ENCODE measurements around the gene CTIF.

CTIF gene

DNA sequence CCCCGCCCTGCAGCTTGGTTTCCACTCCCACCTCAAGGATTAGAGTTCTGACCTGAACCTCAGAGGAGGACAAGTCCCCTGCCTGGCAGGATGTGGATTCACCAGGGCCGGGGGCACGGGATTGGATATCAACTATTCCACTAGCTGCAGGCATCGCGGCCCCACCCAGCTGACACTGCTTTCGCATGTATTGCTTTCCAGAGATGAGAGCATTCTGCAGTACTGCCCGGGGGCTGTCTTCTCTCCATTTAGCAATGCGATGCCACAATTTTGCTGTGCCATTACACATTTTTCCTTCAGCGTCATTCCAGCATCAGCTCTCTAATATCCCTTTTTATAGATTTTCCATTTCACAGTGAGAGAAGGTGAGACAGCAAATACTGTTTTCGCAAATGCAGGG lies 42.0 kb downstream of the CTIF start:
- Histone ChIP-seq H3K36me3 (ENCODE audit: control insufficient read depth, insufficient read depth, low read length) (no peaks in the 10 kb centered on the region), H3K27me3 (replicated peaks; ENCODE audit: control insufficient read depth, insufficient read depth, low read length, poor library complexity, severe bottlenecking) (no peaks in the 10 kb centered on the region), H3K9me3 (ENCODE audit: control insufficient read depth, low read length) (no peaks in the 10 kb centered on the region), H3K4me1 (ENCODE audit: control insufficient read depth, insufficient read depth, low read length, poor library complexity, severe bottlenecking) (no peaks in the 10 kb centered on the region), H3K27ac (ENCODE audit: insufficient read depth, low read length, poor library complexity, severe bottlenecking) (no peak overlapping the region), H3K4me3 (ENCODE audit: insufficient read depth, low read depth, low read length, poor library complexity, severe bottlenecking) (no peak overlapping the region)
- DNase-seq = no peak

DNA sequence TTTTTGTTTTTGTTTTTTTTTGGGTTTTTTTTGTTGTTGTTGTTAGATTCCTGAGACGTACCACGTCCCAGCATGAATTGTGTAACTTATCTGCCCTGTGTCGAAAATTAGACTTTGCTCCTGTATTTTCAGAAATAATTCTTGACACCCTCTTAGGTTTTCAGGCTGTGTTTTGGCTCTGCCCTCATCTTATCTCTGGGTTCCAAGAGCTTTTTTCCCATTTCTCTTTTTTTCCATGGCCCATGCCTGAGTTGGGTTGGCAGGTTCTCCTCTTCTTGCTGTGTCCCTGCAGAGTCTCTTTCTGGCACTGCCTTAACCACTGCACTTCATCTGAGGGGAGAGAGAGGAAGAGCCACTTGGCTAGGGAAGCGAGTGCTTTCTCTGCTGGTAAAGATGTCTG lies 42.4 kb downstream of the CTIF start:
- Histone ChIP-seq H3K27me3 (replicated peaks; ENCODE audit: control insufficient read depth, insufficient read depth, low read length, poor library complexity, severe bottlenecking) (no peaks in the 10 kb centered on the region), H3K4me3 (ENCODE audit: insufficient read depth, low read depth, low read length, poor library complexity, severe bottlenecking) (no peak overlapping the region), H3K27ac (ENCODE audit: insufficient read depth, low read length, poor library complexity, severe bottlenecking) (no peak overlapping the region), H3K4me1 (ENCODE audit: control insufficient read depth, insufficient read depth, low read length, poor library complexity, severe bottlenecking) (no peaks in the 10 kb centered on the region), H3K36me3 (ENCODE audit: control insufficient read depth, insufficient read depth, low read length) (no peaks in the 10 kb centered on the region), H3K9me3 (ENCODE audit: control insufficient read depth, low read length) (no peaks in the 10 kb centered on the region)
- DNase-seq = no peak

GRCh38 chr18:48581941-48582340 lies 43.1 kb downstream of the CTIF start:
- DNase-seq = no peak
- H3K4me1 ChIP-seq (ENCODE audit: control insufficient read depth, insufficient read depth, low read length, poor library complexity, severe bottlenecking) = no peaks in the 10 kb centered on the region
- H3K27me3 ChIP-seq (replicated peaks; ENCODE audit: control insufficient read depth, insufficient read depth, low read length, poor library complexity, severe bottlenecking) = no peaks in the 10 kb centered on the region
- no peaks in the 10 kb centered on the region for H3K9me3 ChIP-seq (ENCODE audit: control insufficient read depth, low read length)
- no peak overlapping the region for H3K27ac ChIP-seq (ENCODE audit: insufficient read depth, low read length, poor library complexity, severe bottlenecking)
- no peaks in the 10 kb centered on the region for H3K36me3 ChIP-seq (ENCODE audit: control insufficient read depth, insufficient read depth, low read length)
- no peak overlapping the region for H3K4me3 ChIP-seq (ENCODE audit: insufficient read depth, low read depth, low read length, poor library complexity, severe bottlenecking)

- Histone ChIP-seq H3K4me3 (ENCODE audit: insufficient read depth, low read depth, low read length, poor library complexity, severe bottlenecking) (no peak overlapping the region), H3K36me3 (ENCODE audit: control insufficient read depth, insufficient read depth, low read length) (no peaks in the 10 kb centered on the region), H3K27me3 (replicated peaks; ENCODE audit: control insufficient read depth, insufficient read depth, low read length, poor library complexity, severe bottlenecking) (no peaks in the 10 kb centered on the region), H3K27ac (ENCODE audit: insufficient read depth, low read length, poor library complexity, severe bottlenecking) (no peak overlapping the region), H3K9me3 (ENCODE audit: control insufficient read depth, low read length) (no peaks in the 10 kb centered on the region), H3K4me1 (ENCODE audit: control insufficient read depth, insufficient read depth, low read length, poor library complexity, severe bottlenecking) (no peaks in the 10 kb centered on the region)
- no peak for DNase-seq
Measured at GRCh38 chr18:48582946-48583345, 44.1 kb downstream of the CTIF start.

DNA sequence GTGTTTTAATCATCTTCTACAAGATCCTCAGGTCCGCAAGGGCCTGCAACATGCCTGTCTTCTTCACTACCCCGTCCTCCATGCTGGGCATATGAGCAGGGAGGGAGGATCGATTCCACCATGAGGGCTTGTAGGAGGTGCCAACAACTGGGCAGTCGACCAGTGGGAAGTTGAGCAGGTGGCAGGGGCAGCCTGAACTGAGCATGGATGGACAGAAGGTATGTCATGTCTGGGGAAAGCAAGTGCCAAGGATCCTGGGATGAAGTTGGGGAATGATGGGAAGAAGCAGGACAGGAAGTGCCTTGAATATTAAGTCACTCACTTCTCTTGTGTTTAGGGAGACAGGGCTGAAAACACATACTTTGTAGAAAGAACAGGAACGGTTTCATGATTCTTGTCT lies 44.7 kb downstream of the CTIF start:
- H3K36me3 ChIP-seq (ENCODE audit: control insufficient read depth, insufficient read depth, low read length) = no peaks in the 10 kb centered on the region
- no peak for DNase-seq

GRCh38 chr18:48589797-48590519 lies 51.1 kb downstream of the CTIF start:
- H3K4me1 ChIP-seq (ENCODE audit: control insufficient read depth, insufficient read depth, low read length, poor library complexity, severe bottlenecking) = no peaks in the 10 kb centered on the region
- H3K9me3 ChIP-seq (ENCODE audit: control insufficient read depth, low read length) = no peaks in the 10 kb centered on the region
- DNase-seq = no peak
- no peaks in the 10 kb centered on the region for H3K36me3 ChIP-seq (ENCODE audit: control insufficient read depth, insufficient read depth, low read length)
- no peak overlapping the region for H3K4me3 ChIP-seq (ENCODE audit: insufficient read depth, low read depth, low read length, poor library complexity, severe bottlenecking)
- no peaks in the 10 kb centered on the region for H3K27me3 ChIP-seq (replicated peaks; ENCODE audit: control insufficient read depth, insufficient read depth, low read length, poor library complexity, severe bottlenecking)
- no peak overlapping the region for H3K27ac ChIP-seq (ENCODE audit: insufficient read depth, low read length, poor library complexity, severe bottlenecking)

More for the DNA sequence above, 44.7 kb downstream of the CTIF start:
- no peaks in the 10 kb centered on the region for H3K27me3 ChIP-seq (replicated peaks; ENCODE audit: control insufficient read depth, insufficient read depth, low read length, poor library complexity, severe bottlenecking)
- no peaks in the 10 kb centered on the region for H3K4me1 ChIP-seq (ENCODE audit: control insufficient read depth, insufficient read depth, low read length, poor library complexity, severe bottlenecking)
- no peak overlapping the region for H3K4me3 ChIP-seq (ENCODE audit: insufficient read depth, low read depth, low read length, poor library complexity, severe bottlenecking)
- H3K27ac ChIP-seq (ENCODE audit: insufficient read depth, low read length, poor library complexity, severe bottlenecking) = no peak overlapping the region
- no peaks in the 10 kb centered on the region for H3K9me3 ChIP-seq (ENCODE audit: control insufficient read depth, low read length)

DNA sequence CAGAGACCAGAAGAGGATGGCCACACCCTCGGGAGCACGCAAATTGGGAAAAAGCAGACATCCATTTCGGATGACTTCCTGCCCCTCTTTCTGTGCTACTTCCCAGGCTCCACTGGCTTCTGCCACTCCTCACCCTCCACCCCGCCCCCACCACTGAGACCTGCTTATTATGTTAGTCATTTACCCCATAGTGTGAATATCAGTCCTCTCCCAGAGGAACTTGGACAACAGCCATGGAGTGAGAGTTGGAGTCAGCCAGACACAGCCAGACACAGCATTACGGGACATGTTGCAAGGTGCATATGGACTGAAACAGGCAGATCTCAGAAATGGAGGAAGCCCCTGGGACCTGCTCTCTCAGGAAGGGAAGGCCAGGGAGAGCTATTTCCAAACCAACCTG lies 51.8 kb downstream of the CTIF start:
- no peaks in the 10 kb centered on the region for H3K4me1 ChIP-seq (ENCODE audit: control insufficient read depth, insufficient read depth, low read length, poor library complexity, severe bottlenecking)
- DNase-seq = no peak
- no peak overlapping the region for H3K27ac ChIP-seq (ENCODE audit: insufficient read depth, low read length, poor library complexity, severe bottlenecking)
- H3K9me3 ChIP-seq (ENCODE audit: control insufficient read depth, low read length) = no peaks in the 10 kb centered on the region
- no peak overlapping the region for H3K4me3 ChIP-seq (ENCODE audit: insufficient read depth, low read depth, low read length, poor library complexity, severe bottlenecking)
- no peaks in the 10 kb centered on the region for H3K36me3 ChIP-seq (ENCODE audit: control insufficient read depth, insufficient read depth, low read length)
- H3K27me3 ChIP-seq (replicated peaks; ENCODE audit: control insufficient read depth, insufficient read depth, low read length, poor library complexity, severe bottlenecking) = no peaks in the 10 kb centered on the region

- H3K4me3 ChIP-seq (ENCODE audit: insufficient read depth, low read depth, low read length, poor library complexity, severe bottlenecking) = no peak overlapping the region
- no peaks in the 10 kb centered on the region for H3K36me3 ChIP-seq (ENCODE audit: control insufficient read depth, insufficient read depth, low read length)
- H3K27ac ChIP-seq (ENCODE audit: insufficient read depth, low read length, poor library complexity, severe bottlenecking) = no peak overlapping the region
- no peaks in the 10 kb centered on the region for H3K9me3 ChIP-seq (ENCODE audit: control insufficient read depth, low read length)
- no peaks in the 10 kb centered on the region for H3K27me3 ChIP-seq (replicated peaks; ENCODE audit: control insufficient read depth, insufficient read depth, low read length, poor library complexity, severe bottlenecking)
- no peak for DNase-seq
- H3K4me1 ChIP-seq (ENCODE audit: control insufficient read depth, insufficient read depth, low read length, poor library complexity, severe bottlenecking) = no peaks in the 10 kb centered on the region
Measured at GRCh38 chr18:48592540-48593171, 53.8 kb downstream of the CTIF start.

GRCh38 chr18:48594471-48595094 lies 55.8 kb downstream of the CTIF start:
- Histone ChIP-seq H3K27me3 (replicated peaks; ENCODE audit: control insufficient read depth, insufficient read depth, low read length, poor library complexity, severe bottlenecking) (no peaks in the 10 kb centered on the region), H3K27ac (ENCODE audit: insufficient read depth, low read length, poor library complexity, severe bottlenecking) (no peak overlapping the region), H3K36me3 (ENCODE audit: control insufficient read depth, insufficient read depth, low read length) (no peaks in the 10 kb centered on the region), H3K4me3 (ENCODE audit: insufficient read depth, low read depth, low read length, poor library complexity, severe bottlenecking) (no peak overlapping the region), H3K9me3 (ENCODE audit: control insufficient read depth, low read length) (no peaks in the 10 kb centered on the region), H3K4me1 (ENCODE audit: control insufficient read depth, insufficient read depth, low read length, poor library complexity, severe bottlenecking) (no peaks in the 10 kb centered on the region)
- DNase-seq = no peak

- Histone ChIP-seq H3K4me3 (ENCODE audit: insufficient read depth, low read depth, low read length, poor library complexity, severe bottlenecking) (no peak overlapping the region), H3K36me3 (ENCODE audit: control insufficient read depth, insufficient read depth, low read length) (no peaks in the 10 kb centered on the region), H3K27ac (ENCODE audit: insufficient read depth, low read length, poor library complexity, severe bottlenecking) (no peak overlapping the region), H3K4me1 (ENCODE audit: control insufficient read depth, insufficient read depth, low read length, poor library complexity, severe bottlenecking) (no peaks in the 10 kb centered on the region), H3K27me3 (replicated peaks; ENCODE audit: control insufficient read depth, insufficient read depth, low read length, poor library complexity, severe bottlenecking) (no peaks in the 10 kb centered on the region), H3K9me3 (ENCODE audit: control insufficient read depth, low read length) (no peaks in the 10 kb centered on the region)
- no peak for DNase-seq
Measured at GRCh38 chr18:48595703-48596218, 56.9 kb downstream of the CTIF start.

Measured in effector memory CD4-positive, alpha-beta T cell (primary cell).